Measurements from ENCODE around the gene POU2F1.

- TF ChIP-seq CTCF (IDR thresholded peaks at IDR 0.05): no peak
- no peak for TF ChIP-seq EP300 (IDR thresholded peaks at IDR 0.05)
Measured at GRCh38 chr1:167423684-167424619, 203.3 kb downstream of the POU2F1 start.

Measured in suprapubic skin (tissue), 3 donors.